COLO668 (cell line): Measurements from ENCODE around the gene STX3.
"Not testable (repeated sequence)": the region's sequence is repeated elsewhere in the genome, so short reads cannot be mapped to it uniquely, and the experiment has no call there.

Source experiments
- DNase-seq: peaks from one replicate; lab custom pipeline; 2025; ENCODE audit not compliant: unreplicated experiment; lab: John Stamatoyannopoulos, UW

Gene STX3

GRCh38 chr11:59756845-59757244 lies 1.7 kb downstream of the STX3 start:
- DNase-seq = peak; percentile 49

DNA sequence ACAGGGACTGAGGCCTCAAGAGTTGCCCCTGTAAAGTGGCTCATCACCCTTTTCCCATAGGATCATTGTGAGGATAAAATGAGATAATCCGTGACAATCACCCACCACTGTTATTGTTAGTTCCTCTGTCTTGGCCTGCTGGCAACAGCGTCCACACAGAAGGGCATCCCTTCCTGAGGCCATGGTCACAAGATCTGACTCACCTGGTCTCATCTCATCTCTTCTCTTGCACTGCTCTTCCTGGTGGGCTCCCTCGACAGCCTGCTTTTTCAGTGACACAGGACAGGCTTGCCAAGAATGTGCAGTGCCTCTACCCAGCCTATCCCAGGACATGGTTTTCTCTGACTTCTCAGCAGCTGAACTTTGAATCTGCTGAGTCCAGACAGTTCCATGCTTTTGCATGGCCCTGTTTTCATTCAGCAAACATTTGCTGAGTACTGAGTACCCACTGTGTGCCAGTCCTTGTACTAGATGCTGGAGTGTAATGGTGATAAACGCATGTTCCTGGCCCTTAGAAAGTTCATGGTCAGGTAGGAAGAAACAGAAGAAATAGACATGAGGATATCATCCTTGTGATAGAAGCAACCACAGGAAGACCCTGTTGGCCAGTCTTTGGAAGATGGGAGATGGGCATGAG lies 3.3 kb downstream of the STX3 start:
- no peak for DNase-seq

DNA sequence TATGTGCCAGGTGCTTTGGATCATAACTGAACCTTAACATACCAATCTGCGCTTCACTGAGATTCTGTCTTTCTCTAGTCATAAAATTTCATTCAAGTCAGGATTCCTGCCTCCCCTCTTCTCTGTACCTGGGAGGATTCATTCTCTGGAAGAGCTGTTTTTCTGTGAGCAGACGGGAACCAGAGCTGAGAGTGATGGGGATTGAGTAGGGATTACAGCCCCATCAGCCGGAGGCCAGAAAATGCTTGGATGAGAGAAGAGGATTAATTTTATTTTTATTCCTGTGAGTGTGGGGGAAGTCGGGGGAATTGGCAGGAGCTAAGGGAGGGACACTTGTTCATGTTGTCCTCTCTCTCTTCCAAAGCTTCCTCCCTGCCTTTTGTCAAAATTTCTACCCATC lies 4.7 kb downstream of the STX3 start:
- DNase-seq = no peak

DNA sequence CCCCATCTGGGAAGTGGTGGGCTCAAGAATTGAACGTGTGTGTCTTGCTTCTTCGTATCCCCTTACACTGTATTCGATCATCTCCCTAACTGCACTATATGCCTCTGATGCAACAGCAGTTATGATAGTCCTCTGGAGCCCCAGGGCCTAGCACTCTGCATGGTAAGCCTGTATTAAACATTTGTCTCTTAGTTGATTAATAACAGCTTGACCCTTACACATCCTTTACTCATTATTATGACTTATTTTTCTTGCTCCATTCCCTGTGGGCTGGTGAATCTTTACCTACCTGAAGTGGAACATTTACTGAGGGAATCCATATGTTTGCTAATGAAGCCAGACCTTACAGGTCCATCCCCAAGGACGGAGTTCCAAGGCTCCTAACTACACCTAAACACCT lies 5.6 kb downstream of the STX3 start:
- DNase-seq = no peak

GRCh38 chr11:59761993-59762392 lies 6.8 kb downstream of the STX3 start:
- peak; percentile 3 for DNase-seq

DNA sequence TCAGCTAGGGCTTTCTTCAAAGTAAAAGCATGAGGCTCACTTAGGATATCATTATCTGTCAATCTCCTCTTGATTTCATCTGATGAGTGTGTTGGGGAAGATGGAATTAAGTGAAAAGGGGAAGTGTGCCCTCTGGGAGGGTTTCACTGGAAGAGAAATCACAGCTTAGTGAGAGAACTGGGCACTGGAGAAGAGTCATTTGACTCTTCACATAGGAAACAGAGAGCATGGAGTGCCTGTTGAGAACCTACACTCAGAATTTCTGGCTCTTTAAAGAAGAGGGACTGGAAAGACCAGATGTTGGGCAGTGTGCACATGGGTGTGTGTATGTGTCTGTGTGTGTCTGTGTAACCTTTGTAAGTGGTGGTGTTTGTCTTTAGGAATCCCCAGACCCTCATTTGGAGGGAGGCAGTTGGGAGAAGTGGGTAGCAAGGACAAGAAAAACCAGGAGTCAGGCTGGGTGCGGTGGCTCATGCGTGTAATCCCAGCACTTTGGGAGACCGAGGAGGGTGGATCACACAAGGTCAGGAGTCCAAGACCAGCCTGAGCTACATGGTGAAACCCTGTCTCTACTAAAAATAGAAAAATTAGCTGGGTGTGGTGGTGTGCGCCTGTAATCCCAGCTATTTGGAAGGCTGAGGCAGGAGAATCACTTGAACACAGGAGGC lies 10.0 kb downstream of the STX3 start:
- no peak for DNase-seq

GRCh38 chr11:59766542-59767224 lies 11.5 kb downstream of the STX3 start:
- DNase-seq = no peak

GRCh38 chr11:59767225-59767611 lies 12.0 kb downstream of the STX3 start:
- no peak for DNase-seq

DNA sequence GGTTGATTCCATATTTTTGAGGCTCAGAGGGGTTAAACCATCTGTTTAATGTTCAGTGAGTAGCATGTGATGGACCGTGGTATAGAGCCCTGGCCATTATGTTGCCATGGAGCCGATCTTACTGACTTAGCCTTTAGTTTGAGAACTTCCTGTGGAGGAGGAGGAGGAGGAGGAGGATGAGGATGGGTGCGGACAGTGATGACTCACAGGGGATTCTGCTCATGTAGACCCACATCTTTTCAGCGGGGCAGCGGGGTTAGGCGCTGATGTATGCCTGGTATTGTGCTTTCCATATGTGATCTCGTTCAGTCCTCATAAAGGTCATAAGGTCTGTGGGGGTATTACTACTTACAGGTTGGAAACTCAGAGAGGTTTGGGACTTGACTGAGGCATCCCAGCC lies 13.9 kb downstream of the STX3 start:
- no peak for DNase-seq

DNA sequence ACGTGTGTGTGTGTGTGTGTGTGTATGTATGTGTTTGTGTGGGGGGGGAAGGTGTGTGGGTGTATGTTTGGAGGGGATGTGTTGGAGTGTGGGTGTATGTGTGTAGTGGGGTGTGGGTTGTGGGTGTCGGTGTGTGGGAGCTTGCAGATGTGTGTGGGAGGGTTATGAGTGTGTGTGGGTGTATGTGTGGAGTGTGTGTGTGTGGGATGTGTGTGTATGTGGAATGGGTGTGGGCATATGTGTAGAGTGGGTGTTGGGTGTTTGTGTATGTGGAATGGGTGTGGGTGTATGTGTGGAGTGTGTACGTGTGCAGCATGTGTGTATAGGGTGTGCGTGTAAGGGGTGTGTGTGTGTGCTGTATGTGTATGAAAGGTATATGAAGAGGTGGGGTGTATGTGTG lies 14.7 kb downstream of the STX3 start:
- DNase-seq = no peak

DNA sequence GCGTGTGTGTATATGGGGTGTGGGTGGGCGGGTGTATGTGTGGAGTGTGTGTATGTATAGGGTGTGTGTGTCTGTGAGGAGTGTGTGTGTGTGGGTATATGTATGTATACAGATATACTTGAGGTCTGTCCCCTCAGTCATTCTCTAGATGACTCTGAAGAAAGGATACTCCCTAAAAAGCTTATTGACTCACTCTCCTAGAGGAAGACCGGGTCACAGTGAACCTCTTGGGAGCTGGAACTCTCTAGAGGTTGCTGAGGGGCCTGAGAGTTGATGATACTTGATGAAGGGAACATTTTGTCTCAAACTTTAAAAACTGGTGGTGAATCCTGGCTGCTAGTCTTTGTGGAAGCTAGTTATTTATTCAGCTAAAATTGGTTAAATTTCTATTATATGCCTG lies 15.1 kb downstream of the STX3 start:
- DNase-seq = no peak

DNA sequence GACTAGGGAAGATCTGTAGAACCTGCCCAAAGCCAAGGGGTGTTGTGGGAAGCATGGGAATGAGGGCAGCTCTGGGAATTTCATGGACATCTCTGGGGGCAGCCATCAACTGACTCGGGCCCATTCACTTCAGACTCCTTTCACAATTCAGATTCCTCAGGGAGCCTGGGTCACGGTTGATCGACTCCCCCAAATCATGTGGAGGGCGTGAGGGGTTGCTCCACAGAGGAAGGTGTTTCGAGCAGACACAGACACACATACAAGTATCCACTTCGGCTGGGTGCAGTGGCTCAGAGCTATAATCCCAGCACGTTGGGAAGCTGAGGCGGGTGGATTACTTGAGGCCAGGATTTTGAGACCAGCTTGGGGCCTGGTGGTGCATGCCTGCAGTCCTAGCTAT lies 15.7 kb downstream of the STX3 start:
- DNase-seq = no peak

DNA sequence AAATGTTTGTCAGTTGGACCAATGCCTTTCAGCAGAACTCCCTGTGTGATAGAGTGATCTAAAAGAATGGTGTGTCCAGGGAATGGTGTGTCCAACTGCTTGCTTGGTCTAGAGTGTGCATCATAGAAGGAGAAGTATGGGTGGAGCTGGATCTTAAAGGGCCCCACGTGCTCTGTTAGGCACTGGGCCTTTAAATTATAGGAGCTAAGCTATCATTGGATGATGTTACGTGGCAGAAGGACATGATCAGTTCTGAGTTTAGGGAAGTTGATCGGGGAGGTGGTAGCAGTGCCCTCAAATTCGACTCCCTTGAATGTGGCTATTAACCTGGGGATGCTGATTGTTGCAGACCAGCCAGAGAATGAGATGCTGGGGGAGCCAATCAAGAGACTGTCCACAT lies 16.4 kb downstream of the STX3 start:
- DNase-seq = no peak

DNA sequence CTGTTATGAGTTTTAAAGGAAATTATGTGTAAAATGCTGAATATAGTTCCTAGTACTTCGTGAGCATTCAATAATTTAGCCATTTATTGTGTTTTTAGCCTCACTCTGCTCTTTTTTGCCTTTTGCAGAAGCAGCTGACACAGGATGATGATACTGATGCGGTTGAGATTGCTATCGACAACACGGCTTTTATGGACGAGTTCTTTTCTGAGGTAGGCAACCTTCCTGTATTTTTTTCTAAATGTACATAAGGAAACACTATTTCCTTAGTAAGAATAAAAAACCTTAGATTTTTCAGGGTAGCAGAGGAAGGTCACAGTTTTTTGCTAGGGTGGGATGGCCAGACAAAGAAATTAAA lies 17.9 kb downstream of the STX3 start:
- DNase-seq = no peak

GRCh38 chr11:59776210-59777066 lies 21.3 kb downstream of the STX3 start:
- DNase-seq = no peak

DNA sequence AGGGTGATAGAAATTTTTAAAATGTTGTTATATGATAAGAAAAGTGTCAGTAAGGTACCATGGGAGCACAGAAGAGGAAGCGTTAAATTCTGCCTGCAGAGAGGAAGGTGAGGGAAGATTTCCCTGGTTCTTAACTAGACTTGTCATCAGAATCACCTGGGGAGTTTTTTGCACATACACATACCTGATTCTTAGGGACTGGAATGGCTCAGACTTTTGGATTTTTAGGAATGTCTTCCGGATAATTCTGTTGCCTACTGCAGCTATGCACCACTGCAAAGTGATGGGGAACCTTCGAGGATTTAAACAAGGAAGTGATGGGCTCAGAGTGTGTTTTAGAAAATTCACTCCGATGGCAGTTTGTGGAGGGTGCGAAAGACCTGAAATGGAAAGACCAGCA lies 21.9 kb downstream of the STX3 start:
- no peak for DNase-seq

DNA sequence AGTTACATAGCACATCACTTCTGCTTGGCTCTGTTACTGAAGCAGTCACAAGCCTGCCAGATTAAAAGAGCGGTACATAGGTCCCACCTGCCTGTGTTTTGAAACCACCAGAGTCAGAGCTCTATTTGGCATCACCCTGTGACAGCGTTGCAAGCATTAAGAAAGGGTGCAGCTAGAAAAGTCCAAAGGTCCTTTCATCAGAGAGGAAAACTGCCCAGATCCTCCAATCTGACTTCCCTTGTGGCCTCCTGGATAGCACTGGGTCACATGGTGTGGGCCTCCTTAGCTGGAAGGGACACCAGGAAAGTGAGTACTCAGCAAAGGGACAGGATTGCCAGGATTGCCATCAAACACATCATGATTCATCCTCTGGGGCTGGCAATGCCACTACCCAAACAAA lies 22.9 kb downstream of the STX3 start:
- no peak for DNase-seq

GRCh38 chr11:59779487-59779886 lies 24.3 kb downstream of the STX3 start:
- no peak for DNase-seq

- DNase-seq = no peak
These were observed 26.9 kb downstream of the STX3 start for GRCh38 chr11:59782080-59782479.

GRCh38 chr11:59783632-59784090 lies 28.5 kb downstream of the STX3 start:
- no peak for DNase-seq

GRCh38 chr11:59784441-59784840 lies 29.3 kb downstream of the STX3 start:
- DNase-seq = not testable (repeated sequence)

DNA sequence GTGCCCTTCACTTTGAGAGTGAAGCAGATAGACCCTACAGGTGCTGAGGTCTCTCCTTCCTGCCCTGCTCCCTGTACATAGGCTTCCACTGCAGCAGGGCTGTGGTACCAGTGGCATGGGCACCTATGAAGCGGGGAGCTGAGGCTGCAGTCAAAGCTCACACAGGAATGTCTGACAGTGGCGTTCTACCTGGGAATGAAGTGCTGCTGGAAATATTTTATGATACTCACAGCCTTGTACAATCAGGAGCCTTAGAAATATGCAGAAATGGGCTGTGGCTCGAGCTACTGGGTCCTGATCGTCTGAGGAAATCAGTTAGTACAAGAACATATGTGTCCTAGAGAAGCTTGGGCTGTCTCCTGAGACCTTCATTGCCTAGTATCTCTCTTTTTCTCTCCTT lies 30.6 kb downstream of the STX3 start:
- no peak for DNase-seq
